ENCODE data around the gene PCSK6.

- TF ChIP-seq CTCF (conservative IDR thresholded peaks at IDR 0.05; ENCODE audit: low read length) (no peak), EZH2phosphoT487 (IDR thresholded peaks at IDR 0.05; ENCODE audit: borderline replicate concordance) (no peak)
Measured at GRCh38 chr15:101489599-101490407, at the start of gene PCSK6.
